Middle frontal gyrus (tissue), 1 donor: ENCODE measurements around the gene SRP68.
"Not testable (repeated sequence)": the region's sequence is repeated elsewhere in the genome, so short reads cannot be mapped to it uniquely, and the experiment has no call there.

Source experiments
- DNase-seq: peaks from one replicate; pipeline ENCODE4 v3.0.0-alpha.2; 2015; ENCODE audit warnings: low spot score; ENCODE audit errors: extremely low spot score

The SRP68 gene

DNA sequence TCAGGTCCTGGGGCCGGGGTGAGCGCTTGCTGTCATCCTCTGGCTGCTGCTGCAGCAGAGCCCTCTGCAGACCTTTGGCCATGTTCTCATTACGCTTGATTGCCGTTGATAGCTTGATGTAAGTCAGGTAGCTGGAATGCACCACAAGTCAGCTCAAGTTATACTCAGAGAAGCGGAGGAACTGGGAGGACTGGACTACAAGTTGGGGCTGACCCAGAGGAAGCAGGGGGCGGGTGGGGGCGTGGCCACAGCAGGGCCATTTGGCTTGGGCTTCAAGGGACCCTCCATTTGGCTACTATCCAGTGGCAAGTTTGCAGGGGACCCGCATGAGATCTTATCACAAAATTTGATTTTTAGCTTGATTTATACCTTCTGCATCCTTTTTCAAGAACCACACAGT, 26.3 kb downstream of the SRP68 start:
- DNase-seq = no peak

DNA sequence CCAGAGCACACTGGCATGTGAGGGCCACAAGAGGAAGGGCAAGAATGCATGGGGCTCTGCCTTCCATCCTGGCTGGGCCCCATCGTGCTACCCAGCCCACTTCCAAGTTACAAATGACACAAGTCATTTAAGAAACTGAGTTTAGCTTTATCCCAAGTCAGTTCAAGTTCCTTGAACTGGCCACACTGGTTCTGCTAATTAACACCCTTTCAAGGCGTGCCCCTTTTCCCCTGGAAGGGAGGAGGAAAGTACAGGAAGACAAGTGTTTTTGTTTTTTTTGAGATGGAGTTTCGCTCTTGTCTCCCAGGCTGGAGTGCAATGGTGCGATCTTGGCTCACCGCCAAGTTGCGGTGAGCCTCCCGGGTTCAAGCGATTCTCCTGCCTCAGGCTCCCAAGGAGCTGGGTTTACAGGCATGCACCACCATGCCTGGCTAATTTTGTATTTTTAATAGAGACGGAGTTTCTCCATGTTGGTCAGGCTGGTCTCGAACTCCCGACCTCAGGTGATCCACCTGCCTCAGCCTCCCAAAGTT, 27.8 kb downstream of the SRP68 start:
- DNase-seq = not testable (repeated sequence)

DNA sequence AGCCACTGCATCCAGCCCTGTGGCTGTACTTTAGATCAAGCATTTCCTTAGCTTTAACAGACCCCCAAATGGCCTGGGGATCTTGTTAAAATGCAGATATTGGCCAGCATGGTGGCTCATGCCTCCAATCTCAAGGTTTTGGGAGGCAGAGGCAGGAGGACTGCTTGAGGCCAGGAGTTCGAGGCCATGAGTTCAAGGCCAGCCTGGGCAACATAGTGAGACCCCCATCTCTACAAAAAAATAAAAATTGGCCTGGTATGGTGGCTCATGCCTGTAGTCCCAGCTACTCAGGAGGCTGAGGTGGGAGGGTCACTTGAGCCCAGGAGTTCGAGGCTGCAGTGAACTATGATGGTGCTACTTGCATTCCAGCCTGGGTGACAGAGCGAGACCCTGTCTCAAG, 29.4 kb downstream of the SRP68 start:
- DNase-seq = not testable (repeated sequence)

DNA sequence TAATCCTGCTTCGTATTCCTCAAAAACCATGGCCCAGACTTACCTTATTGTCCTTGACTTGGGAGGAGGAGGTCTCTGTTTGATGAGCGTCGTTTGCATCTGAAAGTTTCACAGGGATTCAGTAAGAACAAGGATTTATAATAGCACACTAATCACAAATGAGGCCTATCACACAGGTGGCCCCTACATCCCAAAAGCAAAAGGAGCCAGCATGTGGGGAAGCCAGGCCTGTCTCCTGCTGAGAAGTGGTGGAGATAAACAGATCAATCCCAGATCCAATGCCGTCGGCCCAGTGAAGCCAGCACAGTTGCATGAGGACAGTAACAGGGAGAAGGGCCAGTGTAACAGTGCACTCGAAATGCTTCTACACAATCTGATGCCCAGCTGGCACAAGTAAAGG, 31.9 kb downstream of the SRP68 start:
- DNase-seq = no peak

DNA sequence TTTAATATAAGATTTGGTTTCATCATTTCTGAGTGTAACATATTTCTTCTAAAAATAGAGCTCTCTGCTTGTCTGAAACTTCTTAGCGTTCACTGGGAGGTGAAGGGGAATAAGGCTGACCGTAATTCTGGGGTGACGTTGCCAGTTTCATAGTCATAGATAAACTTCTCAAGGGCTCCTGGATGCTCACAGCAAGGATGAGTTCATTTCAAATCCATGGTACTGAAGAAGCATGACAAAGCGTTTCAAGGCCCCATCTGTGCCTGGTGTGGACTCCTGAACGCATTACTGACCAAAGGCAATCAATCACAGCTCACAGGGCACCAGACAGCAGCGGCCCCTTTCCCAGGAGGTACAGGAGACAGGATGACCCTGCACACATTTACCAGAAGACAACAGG, 33.2 kb downstream of the SRP68 start:
- DNase-seq = no peak

DNA sequence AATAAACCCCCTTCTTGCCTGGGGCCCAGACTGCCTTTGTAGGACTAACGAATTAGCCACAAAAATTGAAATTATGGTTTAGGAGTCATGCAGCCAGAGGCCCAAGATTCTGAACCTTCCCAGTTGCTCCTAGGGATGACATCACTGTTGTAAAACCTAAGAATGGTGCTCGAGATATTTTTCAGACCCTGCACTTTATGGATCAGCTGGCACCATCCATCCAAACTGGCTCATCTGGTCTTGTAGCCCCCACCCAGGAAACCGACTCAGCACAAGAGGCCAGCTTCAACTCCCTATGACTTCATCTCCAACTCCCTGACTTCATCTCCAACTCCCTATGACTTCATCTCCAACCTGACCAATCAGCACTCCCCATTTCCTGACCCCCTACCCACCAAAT, 34.3 kb downstream of the SRP68 start:
- DNase-seq = no peak

DNA sequence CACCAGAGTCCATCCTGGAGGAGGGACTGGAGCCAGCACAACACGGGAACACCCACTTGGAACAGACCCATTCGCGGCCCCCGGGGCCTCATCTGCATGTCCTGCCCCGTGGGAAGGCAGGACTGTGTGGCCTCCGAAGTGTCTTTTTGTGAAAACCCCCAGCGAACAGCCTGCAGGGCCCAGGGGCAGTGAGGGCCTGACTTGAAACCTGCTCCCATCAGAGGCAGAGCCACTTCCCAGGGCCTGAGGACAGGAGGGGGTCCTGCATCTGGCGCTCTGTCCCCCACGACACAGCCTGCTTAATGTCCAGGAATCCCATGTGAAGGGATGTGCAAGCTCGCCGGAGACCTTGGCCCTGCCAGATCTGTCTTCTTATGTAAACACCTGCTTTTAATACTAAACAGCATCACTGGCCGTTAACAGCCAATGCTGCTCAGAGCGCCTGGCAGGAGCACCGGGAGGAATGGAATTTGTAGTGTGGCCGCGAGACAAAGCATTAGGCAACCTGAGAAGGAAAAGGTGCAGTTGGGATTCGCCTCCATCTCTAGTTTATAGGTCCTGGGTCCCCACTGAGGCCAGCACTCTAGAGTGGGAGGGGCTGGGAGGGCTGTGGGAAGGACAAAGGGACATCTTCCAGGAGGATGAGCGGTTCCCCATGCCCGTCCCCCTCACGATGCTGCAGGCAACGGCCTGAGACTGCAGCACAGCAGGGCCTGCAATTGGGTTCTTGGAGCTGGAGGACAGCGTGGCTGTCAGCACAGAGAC, 35.6 kb downstream of the SRP68 start:
- DNase-seq = no peak

DNA sequence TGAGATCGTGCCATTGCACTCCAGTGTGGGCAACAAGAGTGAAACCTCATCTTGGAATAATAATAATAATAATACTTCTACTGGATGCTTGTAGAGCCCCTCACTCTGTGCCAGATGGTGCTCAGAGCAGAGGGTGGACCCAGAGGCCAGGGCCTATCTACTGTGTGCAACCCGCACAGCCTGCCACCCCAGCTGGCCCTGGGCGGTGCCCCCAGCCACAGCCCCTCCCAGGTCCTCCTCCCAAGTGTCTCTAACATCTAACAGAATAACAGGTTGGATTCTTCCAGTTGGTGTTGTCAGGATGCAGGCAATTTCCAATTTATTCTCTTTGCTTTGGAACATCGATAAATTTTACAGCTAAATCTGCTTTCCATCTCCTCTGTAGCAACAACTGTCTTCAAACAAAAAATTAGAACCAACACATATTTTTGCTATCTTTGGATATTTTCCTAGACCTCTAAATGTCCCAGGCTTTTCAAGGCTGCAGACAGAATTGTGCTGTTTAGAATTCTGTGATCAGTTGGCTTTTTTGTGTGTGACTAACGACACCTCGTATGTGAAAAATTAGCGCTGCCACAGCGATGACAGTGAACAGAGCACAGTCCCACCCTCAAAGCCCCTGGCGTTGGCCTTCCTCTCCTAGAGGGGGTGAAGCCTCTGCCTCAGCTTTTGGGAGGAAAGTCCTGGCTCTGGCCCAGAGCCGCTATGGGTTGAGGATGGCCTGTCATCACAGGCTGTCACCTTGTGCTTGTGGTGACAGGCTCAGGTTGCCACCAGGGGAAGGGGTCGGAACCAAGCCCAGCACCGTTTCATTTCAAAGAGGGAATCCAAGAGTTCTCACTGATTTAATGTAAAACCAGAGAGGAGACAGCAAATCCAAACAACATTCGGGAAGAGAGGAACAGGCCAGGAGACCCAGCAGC, 37.6 kb downstream of the SRP68 start:
- no peak for DNase-seq

DNA sequence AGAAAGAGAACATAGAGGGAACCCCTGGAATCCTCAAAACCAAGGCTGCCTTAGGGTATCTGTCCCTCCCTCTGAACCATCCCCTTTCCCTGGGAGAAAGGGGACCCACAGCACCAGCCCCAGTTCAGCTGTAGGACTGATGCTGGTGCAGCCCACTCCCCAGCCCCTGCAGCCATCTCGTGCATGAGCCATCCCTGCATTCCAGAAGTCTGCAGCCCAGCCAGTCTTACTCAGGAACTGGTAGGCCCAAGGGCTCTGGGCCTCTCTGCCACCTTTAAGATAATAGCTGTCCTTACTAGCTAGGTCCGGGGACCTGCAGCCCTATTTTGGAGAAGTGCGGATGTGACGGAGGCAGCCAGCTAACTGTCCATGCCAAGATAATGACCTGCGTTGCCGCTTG, 39.2 kb downstream of the SRP68 start:
- no peak for DNase-seq

DNA sequence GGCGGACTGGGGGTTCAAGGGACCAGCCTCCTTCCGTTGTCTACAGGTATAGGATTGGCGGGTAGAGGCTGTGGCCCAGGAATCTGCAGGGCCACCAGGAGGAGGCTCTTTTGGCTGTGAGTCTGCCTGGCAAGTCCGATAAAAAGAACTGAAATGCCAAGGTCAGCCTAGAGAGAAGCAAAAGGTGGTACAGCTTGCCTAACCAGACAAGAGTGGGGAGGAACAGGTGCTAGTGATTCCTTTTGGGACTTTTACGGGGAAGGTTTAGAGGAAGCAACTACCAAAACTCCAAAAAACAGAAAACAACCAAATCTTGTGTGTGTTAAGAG, 39.6 kb downstream of the SRP68 start:
- DNase-seq = no peak

DNA sequence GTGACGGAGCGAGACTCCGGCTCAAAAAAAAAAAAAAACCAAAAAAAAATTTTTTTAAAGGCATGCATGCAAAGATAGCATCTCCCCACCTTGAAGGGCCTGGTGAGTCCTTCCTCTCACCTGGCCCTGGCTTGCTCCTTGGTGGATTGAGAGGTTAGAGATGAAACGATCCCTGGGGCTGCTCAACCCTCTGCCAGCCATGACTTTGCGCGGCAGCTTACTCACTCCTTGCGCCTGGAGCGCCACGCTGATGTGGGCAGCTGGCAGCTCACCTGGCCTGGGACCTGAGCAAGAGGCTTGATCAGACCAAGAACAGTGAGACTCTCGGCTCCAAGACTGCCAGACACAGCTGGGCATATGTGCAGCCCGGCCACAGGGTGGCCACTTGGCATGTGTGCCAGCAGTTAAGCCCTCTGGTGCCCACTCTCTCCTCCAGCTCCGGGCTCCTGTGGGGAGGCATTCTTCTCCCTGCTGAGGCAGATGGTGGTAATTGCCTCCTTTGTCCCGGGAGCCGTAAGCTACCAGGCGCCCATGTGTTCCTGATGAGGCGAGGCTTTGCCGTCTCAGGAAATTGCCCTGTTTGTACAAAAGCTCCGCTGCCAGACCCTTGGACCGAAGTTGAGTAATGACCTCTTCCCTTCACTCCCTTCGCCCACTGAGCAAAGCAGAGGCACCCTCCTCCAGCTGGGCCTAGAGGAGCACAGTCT, 40.1 kb downstream of the SRP68 start:
- DNase-seq = no peak

DNA sequence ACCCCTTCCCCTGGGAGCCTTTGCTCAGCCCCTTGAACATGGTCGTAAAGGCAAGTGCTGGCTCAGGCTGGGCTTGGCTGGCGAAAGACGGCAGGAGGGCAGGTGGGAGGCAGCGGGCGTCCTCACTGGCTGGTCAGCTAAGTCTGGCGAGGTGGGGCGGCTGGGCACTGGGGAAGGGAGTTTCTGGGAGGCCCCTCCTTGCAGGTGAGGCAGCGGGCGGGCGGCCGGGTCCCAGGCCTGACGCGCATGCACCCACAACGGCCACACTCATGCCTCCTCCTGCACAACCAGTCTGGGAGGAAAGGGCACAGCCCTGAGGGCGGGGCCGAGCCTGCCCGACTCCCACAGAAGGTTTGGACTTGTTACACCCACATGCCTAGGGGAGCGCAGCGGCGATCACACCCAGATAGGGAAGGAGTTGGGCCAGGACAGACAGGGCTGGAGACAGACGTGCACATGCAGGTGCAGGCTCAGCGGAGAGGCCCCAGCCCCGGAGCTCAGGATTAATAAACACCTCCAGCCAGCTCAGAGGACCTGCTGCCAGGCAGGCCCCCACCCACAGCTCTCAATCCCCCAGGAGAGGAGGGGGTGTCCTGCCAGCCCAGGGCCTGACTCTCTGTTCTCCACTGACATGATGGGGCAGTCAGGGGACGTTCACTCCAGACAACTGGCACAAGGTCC, 45.0 kb downstream of the SRP68 start, which contains the start of gene EVPL:
TSS of gene EVPL (minus strand) at position 148 of the 681 bp plus-strand sequence. CDS start at position 40, 108 bp downstream.
- DNase-seq = no peak

DNA sequence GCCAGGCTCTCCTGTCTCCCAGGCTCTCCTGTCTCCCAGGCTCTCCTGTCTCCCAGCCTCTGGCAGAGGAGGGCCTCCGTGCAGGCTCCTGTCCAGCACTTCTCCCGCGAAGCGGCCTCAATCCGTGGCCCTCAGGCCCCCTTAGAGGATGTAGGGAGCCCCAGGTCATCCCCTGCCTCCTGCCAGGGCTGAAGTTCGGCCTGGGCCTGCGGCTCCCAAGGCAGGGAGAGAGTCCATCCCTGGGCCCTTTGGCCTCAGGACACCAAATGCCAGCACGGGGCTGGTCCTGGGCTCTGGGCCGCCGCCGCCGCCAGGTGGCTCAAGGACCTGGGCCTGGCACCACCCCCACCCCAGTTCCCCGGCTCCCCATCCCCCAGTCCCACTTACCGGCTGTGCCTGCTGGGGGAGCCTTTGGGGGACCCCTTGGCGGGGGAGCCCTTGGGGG, 45.6 kb downstream of the SRP68 start:
- no peak for DNase-seq

DNA sequence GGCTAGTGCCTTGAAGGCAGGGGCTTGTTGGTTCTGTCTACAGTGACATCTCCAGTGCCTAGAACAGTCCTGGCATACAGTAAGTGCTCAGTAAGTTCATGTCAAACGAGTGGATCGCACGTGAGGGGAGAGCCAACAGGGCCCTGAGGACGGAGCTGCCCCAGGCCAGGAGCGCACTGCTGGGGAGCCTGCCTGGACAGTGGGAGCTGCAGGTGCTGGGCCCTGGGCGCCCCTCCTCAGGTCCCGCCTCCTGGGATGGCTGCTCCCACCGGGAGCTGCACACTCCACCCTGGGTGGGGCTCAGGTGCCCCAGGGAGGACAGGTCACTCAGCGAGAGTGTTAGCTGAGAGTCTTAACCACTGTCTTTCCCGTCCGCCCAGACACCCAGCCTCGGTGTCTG, 47.0 kb downstream of the SRP68 start:
- DNase-seq = no peak

DNA sequence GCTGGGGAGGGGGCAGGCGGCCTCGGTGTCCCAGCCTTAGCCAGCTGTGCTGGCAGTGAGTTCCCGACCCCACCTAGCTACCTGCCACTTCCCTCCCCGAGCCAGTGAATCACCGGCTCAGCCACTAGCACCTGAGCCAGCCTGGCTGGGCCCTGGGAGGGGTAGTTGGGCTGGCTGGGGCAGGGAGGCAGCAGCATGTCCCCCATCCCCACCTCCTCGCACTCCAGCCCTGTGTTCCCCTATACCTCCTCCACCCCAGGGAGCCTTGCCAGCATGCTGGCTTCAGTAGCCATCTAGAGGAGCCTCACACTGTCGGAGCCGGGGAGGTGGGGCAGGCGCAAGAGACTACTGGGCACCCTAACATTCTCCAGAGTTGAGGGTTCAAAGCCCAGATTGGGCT, 48.0 kb downstream of the SRP68 start:
- no peak for DNase-seq

DNA sequence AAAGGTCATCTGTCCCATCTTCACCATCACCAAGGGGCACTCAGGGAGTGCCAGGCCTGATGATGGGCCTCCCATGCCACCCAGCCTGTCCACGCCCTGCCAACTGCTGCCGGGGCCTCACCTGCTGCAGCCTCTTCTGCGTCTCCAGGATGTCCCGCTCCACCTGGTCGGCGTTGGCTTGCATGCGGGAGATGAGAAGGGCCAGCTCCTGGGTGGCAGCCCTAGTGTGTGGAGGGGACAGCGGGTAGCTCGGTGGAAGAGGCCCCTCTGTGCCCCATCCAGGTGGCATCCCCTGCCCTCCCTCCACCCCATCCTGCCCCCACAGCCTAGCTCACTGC, 48.4 kb downstream of the SRP68 start:
- no peak for DNase-seq

DNA sequence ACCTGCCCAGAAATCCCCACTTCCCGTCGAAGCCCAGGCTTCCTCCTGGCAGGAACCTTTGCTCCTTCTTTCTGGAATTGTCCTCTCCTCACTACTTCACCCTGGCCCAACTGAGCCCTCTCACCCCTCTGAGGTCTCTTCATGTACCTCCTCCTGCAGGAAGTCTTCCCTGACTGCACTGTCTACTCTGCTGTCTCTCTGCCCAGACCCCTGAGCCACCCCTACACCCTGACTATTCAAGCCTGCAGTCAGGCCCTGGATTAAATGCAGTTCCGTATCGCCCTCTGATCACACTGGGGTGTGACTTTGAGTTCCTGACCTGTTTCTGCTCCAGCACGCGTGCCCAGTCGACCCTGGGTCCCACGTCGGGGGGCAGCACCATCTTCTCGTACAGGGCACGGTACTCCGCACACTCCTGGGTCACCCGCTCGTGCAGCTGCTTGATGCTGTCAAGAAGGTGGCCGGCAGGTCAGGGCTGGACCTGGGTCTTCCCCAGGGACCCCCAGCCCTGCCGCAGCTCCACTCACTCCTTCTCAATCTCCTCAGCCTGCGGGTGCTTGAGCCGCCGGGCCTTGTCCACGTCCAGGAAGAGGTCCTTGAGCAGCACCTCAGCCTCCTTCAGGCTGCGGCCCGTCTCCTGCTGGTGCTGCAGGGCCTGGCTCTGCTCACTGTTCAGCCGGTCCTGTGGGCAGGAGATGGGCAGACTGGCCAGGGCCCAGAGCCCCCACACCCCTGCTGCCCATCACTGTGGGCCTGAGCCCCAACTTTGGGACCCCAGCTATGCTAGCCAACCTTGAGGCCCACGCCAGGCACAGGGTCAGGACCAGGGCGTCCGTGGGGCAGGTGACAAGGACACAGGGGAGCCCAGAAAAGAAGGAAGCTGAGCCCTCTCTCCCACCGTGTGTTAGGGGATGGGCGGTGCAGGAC, 49.1 kb downstream of the SRP68 start:
- no peak for DNase-seq

DNA sequence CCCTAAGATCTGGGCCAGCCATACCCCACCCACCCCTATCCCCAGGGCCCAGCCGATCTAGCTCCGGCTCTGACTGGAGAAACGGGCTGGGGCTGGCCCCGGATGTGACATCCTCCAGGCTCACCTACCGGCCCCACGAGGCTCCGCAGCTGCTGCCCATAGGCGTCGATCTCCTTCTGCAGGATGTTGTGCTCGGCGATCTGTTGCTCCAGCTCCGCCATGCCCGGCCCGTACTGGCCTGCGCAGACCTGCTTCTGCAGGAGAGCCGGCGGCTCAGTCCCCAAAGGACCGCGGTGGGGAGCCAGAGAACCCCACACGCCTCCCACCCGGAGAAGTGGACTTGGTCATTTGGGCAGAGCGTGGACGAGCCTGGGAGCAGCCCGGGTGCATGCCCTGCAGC, 50.0 kb downstream of the SRP68 start:
- DNase-seq = no peak

DNA sequence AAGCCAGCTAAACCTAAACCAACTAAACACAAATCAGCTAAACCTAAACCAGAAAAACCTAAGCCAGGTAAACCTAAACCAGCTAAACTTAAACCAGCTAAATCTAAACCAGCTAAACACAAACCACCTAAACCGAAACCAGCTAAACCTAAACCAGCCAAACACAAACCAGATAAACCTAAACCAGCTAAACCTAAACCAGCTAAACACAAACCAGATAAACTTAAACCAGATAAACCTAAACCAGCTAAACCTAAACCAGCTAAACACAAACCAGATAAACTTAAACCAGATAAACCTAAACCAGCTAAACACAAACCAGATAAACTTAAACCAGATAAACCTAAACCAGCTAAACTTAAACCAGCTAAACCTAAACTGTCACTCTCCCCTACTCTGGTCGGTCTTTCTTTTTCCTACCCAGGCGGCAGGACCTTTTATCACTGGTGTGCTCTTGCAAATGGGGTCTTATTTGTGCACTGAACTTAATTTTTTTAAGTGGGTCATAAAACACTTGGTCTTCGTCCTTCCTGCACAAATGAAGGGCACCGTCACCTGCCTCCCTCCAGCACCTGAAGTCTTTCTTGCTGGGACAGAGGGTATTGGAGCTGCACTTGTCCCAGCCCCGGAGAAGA, 52.4 kb downstream of the SRP68 start:
- no peak for DNase-seq

DNA sequence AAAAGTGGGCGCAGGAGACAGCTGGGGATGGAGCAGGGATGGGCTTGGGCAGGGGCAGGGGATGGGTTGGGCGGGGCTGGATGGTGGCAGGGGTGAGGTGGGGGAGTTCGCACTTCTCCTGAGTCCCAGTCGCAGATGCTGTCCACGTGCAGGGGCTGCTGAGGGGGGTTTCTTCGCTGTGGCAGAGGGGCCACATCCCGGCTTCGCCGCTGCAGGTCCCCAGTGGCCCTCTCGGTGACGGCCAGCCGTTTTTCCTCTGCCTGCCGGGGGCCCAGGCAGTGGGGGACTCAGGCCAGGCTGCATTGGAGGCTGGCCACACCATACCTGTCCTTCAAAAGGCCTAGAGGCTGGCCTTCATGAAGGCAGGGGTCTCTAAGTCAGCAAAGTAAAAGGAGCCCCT, 53.5 kb downstream of the SRP68 start:
- no peak for DNase-seq
